ENCODE data around the gene MORC3. TPM values are rescaled to one million over a fixed set of nuclear protein-coding genes. Genes with fewer than 3 reads are reported as not detected.

MORC3 gene
- total RNA-seq, 4 donors from 2014 or later = 36.4 to 71.1 (median 48.9) TPM

DNA sequence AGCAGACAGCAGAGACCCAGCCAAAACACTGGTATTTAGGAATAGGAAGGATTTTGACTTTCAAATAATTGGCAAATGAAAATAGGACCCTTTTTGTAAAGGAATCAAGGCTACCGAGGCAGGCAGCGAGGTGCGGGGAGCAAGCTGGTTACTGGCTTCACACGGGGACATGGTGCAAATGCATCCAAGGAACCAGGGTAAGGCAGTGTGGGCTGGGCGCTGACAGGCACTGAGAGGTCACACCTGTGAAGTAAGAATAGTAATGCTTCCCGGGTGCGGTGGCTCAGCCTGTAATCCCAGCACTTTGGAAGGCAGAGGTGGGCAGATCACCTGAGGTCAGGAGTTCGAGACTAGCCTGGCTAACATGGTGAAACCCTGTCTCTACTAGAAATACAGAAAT is 80.7 kb downstream of the MORC3 start:
- TF ChIP-seq, protein P1, sequence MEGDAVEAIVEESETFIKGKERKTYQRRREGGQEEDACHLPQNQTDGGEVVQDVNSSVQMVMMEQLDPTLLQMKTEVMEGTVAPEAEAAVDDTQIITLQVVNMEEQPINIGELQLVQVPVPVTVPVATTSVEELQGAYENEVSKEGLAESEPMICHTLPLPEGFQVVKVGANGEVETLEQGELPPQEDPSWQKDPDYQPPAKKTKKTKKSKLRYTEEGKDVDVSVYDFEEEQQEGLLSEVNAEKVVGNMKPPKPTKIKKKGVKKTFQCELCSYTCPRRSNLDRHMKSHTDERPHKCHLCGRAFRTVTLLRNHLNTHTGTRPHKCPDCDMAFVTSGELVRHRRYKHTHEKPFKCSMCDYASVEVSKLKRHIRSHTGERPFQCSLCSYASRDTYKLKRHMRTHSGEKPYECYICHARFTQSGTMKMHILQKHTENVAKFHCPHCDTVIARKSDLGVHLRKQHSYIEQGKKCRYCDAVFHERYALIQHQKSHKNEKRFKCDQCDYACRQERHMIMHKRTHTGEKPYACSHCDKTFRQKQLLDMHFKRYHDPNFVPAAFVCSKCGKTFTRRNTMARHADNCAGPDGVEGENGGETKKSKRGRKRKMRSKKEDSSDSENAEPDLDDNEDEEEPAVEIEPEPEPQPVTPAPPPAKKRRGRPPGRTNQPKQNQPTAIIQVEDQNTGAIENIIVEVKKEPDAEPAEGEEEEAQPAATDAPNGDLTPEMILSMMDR (IDR thresholded peaks at IDR 0.05; ENCODE audit: low read depth) = no peak

DNA sequence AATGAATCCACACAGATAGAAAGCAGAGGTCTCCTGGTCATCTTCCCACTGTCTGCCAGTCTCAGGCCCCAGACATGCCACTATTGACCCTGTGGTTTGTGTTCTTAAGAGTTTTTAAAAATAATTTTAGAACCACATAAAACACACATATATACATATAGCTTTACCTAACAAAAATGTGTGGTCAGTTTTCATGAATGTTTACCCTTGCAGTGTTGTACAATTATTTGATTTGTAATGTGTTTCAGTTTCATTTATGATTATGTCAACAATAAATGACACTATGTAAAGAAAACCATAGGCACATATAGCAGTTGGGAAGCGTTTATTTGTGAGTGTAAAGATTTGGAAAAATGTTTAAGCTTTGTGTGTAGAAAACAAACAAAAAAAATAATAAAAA is 82.3 kb downstream of the MORC3 start:
- TF ChIP-seq, protein P1 (IDR thresholded peaks at IDR 0.05; ENCODE audit: low read depth) = no peak

DNA sequence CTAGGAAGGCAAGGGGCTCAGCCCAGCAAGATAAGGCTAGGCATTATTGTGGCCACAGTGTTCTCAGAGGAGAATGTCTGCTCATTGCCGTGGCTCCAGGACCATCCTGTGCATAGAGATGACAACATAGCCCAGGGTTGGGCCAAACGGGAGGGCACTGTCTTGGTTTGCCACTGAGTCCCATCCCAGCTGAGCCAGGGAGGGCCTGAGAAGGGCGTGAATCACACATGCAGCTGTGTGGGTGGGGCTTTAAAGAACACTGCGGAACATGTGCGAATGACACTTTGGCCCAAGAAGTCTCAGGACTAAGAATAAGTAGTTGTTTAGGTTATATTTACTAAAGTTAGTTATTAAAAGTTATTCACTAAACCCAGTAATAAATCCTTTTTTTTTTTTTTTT is 83.7 kb downstream of the MORC3 start:
- TF ChIP-seq, protein P1 (IDR thresholded peaks at IDR 0.05; ENCODE audit: low read depth) = no peak

DNA sequence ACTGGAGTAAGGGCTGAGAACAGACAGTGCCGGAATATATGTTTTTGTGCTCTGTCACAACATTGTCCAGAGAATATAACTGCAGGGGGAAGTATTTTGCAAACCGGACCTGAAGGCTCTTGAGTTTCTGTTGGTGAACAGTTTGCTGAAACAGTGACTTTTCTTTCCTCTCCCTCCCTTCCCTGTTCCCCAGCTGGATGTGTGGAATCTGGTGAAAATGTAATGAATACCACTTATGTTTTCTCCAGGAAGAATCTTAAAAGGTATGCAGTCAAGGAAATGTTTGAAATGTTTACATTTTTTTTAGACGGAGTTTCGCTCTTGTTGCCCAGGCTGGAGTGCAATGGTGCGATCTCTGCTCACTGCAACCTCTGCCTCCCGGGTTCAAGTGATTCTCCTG is 88.6 kb downstream of the MORC3 start:
- TF ChIP-seq, protein P1 (IDR thresholded peaks at IDR 0.05; ENCODE audit: low read depth) = no peak

DNA sequence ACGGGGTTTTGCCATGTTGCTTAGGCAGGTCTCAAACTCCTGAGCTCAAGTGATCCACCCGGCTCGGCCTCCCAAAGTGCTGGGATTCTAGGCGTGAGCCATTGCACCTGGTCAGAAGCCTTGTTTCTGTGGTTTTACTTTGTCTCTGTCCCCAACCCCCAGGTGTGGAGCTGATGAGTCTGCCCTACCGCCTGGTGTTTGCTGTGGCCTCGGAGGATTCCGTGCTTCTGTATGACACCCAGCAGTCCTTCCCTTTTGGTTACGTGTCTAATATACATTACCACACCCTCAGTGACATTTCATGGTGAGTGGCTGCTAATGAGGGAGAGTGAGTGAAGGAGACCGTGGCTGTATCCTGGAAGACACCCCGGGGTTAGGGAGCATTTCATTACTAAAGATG is 91.3 kb downstream of the MORC3 start:
- TF ChIP-seq, protein P1 (IDR thresholded peaks at IDR 0.05; ENCODE audit: low read depth) = no peak

DNA sequence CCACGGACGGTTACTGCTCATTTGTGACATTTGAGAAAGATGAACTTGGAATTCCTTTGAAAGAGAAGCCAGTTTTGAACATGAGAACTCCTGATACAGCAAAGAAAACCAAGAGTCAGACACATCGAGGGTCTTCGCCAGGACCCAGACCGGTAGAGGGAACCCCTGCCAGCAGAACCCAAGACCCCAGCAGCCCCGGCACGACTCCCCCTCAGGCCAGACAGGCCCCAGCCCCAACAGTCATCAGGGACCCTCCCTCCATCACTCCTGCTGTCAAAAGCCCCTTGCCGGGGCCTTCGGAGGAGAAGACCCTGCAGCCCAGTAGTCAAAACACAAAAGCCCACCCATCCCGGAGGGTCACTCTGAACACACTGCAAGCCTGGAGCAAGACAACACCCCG is 92.9 kb downstream of the MORC3 start:
- TF ChIP-seq, protein P1 (IDR thresholded peaks at IDR 0.05; ENCODE audit: low read depth) = no peak

DNA sequence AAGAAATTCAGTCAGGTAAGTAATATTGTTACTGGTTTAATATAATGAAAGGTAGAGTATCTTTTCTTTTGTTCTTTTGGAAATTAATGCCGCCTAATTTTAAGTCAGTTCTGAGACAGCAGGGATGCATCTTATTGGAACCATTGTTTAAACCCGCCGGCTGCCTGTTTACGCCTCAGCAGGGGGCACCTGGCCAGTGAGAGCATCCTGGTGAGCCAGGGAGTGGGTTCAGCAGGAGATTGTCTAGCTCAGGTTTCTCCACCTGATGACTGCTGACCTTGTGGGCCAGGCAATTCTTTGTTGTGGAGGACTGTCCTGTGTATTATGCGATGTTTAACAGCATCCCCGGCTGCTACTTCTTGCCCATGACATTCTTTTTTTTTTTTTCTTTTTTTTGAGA is 95.4 kb downstream of the MORC3 start:
- TF ChIP-seq, protein P1 (IDR thresholded peaks at IDR 0.05; ENCODE audit: low read depth) = no peak

Data from subcutaneous adipose tissue (tissue), 4 donors.